ENCODE results near the gene CAMTA1.
"Not testable (repeated sequence)": the region's sequence is repeated elsewhere in the genome, so short reads cannot be mapped to it uniquely, and the experiment has no call there.

CAMTA1 gene

GRCh38 chr1:7365706-7366105, 580.5 kb downstream of the CAMTA1 start:
- no peak for DNase-seq

GRCh38 chr1:7366286-7366954, 581.2 kb downstream of the CAMTA1 start:
- no peak for DNase-seq

GRCh38 chr1:7366955-7367665, 581.9 kb downstream of the CAMTA1 start:
- DNase-seq, result no peak

- DNase-seq, result no peak
Observed at GRCh38 chr1:7369866-7370265, 584.6 kb downstream of the CAMTA1 start.

GRCh38 chr1:7371926-7372325, 586.7 kb downstream of the CAMTA1 start:
- DNase-seq, result no peak

GRCh38 chr1:7372477-7373120, 587.3 kb downstream of the CAMTA1 start:
- DNase-seq, result no peak

GRCh38 chr1:7373251-7373650, 588.0 kb downstream of the CAMTA1 start:
- no peak for DNase-seq

- no peak for DNase-seq
Observed at GRCh38 chr1:7373876-7374562, 588.8 kb downstream of the CAMTA1 start.

- no peak for DNase-seq
Observed at GRCh38 chr1:7374563-7375160, 589.4 kb downstream of the CAMTA1 start.

- no peak for DNase-seq
Observed at GRCh38 chr1:7375329-7375728, 590.1 kb downstream of the CAMTA1 start.

GRCh38 chr1:7375781-7376660, 590.8 kb downstream of the CAMTA1 start:
- no peak for DNase-seq

- no peak for DNase-seq
Observed at GRCh38 chr1:7376676-7377075, 591.4 kb downstream of the CAMTA1 start.

GRCh38 chr1:7378346-7379130, 593.3 kb downstream of the CAMTA1 start:
- DNase-seq, result no peak

- DNase-seq, result no peak
Observed at GRCh38 chr1:7379441-7379971, 594.3 kb downstream of the CAMTA1 start.

- DNase-seq, result not testable (repeated sequence)
Observed at GRCh38 chr1:7380068-7380467, 594.8 kb downstream of the CAMTA1 start.

GRCh38 chr1:7380712-7381111, 595.5 kb downstream of the CAMTA1 start:
- no peak for DNase-seq

GRCh38 chr1:7381729-7382128, 596.5 kb downstream of the CAMTA1 start:
- not testable (repeated sequence) for DNase-seq

- no peak for DNase-seq
Observed at GRCh38 chr1:7382971-7383370, 597.7 kb downstream of the CAMTA1 start.

GRCh38 chr1:7383671-7384520, 598.6 kb downstream of the CAMTA1 start:
- DNase-seq, result no peak

- DNase-seq, result no peak
Observed at GRCh38 chr1:7384679-7385078, 599.4 kb downstream of the CAMTA1 start.
